Smooth muscle cell (in vitro differentiated cells): Measurements from ENCODE around the gene DPP6. TPM values are rescaled to one million over a fixed set of nuclear protein-coding genes. Genes with fewer than 3 reads are reported as not detected.

ENCODE experiments used
- DNase-seq: peaks from one replicate; lab custom pipeline; 2025; ENCODE audit not compliant: unreplicated experiment; lab: John Stamatoyannopoulos, UW
- H2AFZ ChIP-seq: fragments of 200-600 bp; sonication (generic); 2 replicates; pipeline ENCODE4 v1.6.0; 2016; ENCODE audit warnings: antibody characterized with exemption, low read depth, mild to moderate bottlenecking
- H3F3A ChIP-seq: fragments of 200-600 bp; sonication (generic); 2 replicates; pipeline ENCODE4 v1.6.0; 2017; ENCODE audit warnings: antibody characterized with exemption, low read depth
- H3K27ac ChIP-seq: fragments of 200-600 bp; sonication (generic); 2 replicates; pipeline ENCODE4 v1.5.1; 2016; ENCODE audit warnings: low read depth, mild to moderate bottlenecking
- H3K27me3 ChIP-seq: fragments of 200-600 bp; sonication (generic); 2 replicates; pipeline ENCODE4 v1.6.1; 2016; ENCODE audit warnings: low read depth, mild to moderate bottlenecking
- H3K36me3 ChIP-seq: fragments of 200-600 bp; sonication (generic); 2 replicates; pipeline ENCODE4 v1.5.1; 2016; ENCODE audit warnings: low read depth
- H3K4me1 ChIP-seq: fragments of 200-600 bp; sonication (generic); 2 replicates; pipeline ENCODE4 v1.5.1; 2016; ENCODE audit warnings: low read depth
- H3K4me2 ChIP-seq: fragments of 200-600 bp; sonication (generic); 2 replicates; pipeline ENCODE4 v1.6.0; 2016; ENCODE audit warnings: mild to moderate bottlenecking
- H3K4me3 ChIP-seq: fragments of 200-600 bp; sonication (generic); 2 replicates; pipeline ENCODE4 v1.5.1; 2016; ENCODE audit warnings: mild to moderate bottlenecking
- H3K79me2 ChIP-seq: fragments of 200-600 bp; sonication (generic); 2 replicates; pipeline ENCODE4 v1.6.0; 2016; ENCODE audit warnings: low read depth, mild to moderate bottlenecking
- H3K9ac ChIP-seq: fragments of 200-600 bp; sonication (generic); 2 replicates; pipeline ENCODE4 v1.6.0; 2016; ENCODE audit warnings: low read depth
- H3K9me3 ChIP-seq: fragments of 200-600 bp; sonication (generic); replicated peaks from 2 replicates; pipeline ENCODE4 v1.5.1; 2016; ENCODE audit warnings: low read depth
- H4K20me1 ChIP-seq: fragments of 200-600 bp; sonication (generic); 2 replicates; pipeline ENCODE4 v1.6.0; 2016; ENCODE audit warnings: low read depth
- CTCF ChIP-seq: fragments of 200-600 bp; sonication (generic); IDR thresholded peaks from 2 replicates; pipeline ENCODE4 v1.5.1; 2017; ENCODE audit warnings: borderline replicate concordance, mild to moderate bottlenecking, antibody characterized with exemption; ENCODE audit not compliant: insufficient read depth, poor library complexity, severe bottlenecking
- WGBS: methylation state at CpG from one replicate; pipeline ENCODE4 v1.1.7; 2016; ENCODE audit warnings: low lambda C conversion rate; 5-methylcytosine and 5-hydroxymethylcytosine counted together
- polyA plus RNA-seq: library from polyadenylated mRNA; unstranded; fragments of >200 nt; fragmentation: Nextera tagmentation; extraction: Ambion mirVana; gene quantifications from 2 replicates; pipeline ENCODE4 v1.2.1, GENCODE V29; 2016
- total RNA-seq: library from RNA; depleted of rRNA; stranded (reverse); fragments of >200 nt; gene quantifications from 2 replicates; pipeline ENCODE4 v1.2.3, GENCODE V29; 2014

Gene DPP6
- total and polyA plus RNA-seq, 2 experiments from 2014 or later = 0.72 TPM; not detected in 1

GRCh38 chr7:154769001-154769400, 716.8 kb downstream of the DPP6 start:
- no peak for DNase-seq

DNA sequence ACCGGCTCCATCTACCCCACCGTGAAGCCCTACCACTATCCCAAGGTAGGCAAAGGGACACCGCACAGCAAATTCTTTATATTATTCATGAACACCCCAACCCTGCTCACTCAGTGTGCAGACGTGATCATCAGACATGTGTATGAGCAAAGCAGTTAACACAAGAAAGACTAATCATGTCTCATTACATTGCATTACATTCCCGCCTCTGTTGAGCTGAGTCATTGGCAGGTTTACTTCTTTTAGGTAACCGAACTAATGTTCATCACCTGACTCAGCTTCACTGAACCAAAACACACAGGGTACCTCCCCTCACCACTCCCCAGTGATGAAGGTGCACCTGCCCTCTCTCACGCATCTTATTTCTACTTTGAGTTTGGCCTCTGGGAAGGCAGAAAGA, 717.3 kb downstream of the DPP6 start:
- Histone ChIP-seq H3K4me1 (peaks cover 8% of the 10 kb centered on the region), H3K27ac (no peak overlapping the region), H3K79me2 (no peaks in the 10 kb centered on the region), H3K4me3 (no peak overlapping the region), H4K20me1 (no peaks in the 10 kb centered on the region), H3K27me3 (peaks cover 4% of the 10 kb centered on the region), H3K4me2 (no peak overlapping the region), H3F3A (no peaks in the 10 kb centered on the region), H2AFZ (no peak overlapping the region), H3K36me3 (no peaks in the 10 kb centered on the region), H3K9ac (no peak overlapping the region), H3K9me3 (no peaks in the 10 kb centered on the region)
- WGBS = 91% methylated on average over 7 of the region's 7 CpGs
- DNase-seq = no peak
- TF ChIP-seq CTCF = no peak

More at GRCh38 chr7:154769001-154769400, 716.8 kb downstream of the DPP6 start:
- WGBS = 62% methylated on average over 4 of the region's 4 CpGs
- H3K27me3 ChIP-seq = peaks cover 4% of the 10 kb centered on the region
- H2AFZ ChIP-seq = no peak overlapping the region
- H3K4me2 ChIP-seq = no peak overlapping the region
- H3K9me3 ChIP-seq = no peaks in the 10 kb centered on the region
- no peak for TF ChIP-seq CTCF
- no peak overlapping the region for H3K4me3 ChIP-seq
- no peaks in the 10 kb centered on the region for H4K20me1 ChIP-seq
- no peaks in the 10 kb centered on the region for H3K79me2 ChIP-seq
- peaks cover 8% of the 10 kb centered on the region for H3K4me1 ChIP-seq
- H3K27ac ChIP-seq = no peak overlapping the region
- no peaks in the 10 kb centered on the region for H3F3A ChIP-seq
- no peaks in the 10 kb centered on the region for H3K36me3 ChIP-seq
- H3K9ac ChIP-seq = no peak overlapping the region

DNA sequence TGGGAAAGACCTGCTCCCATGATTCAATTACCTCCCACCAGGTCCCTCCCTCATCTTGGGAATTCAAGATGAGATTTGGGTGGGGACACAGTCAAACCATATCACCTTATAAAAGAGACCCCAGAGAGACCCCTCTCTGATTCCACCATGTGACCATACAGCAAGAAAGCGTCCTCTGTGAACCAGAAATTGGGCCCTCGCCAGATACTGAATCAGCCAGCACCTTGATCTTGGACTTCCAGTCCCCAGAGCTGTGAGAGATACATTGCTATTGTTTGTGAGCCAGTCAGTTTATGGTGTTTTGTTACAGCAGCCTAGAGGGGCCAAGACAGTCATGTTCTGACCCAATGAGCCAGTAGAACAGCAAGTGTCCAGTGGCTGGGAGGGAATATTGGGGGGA, 718.2 kb downstream of the DPP6 start:
- H2AFZ ChIP-seq = no peak overlapping the region
- no peak overlapping the region for H3K4me2 ChIP-seq
- 91% methylated on average over 2 of the region's 2 CpGs for WGBS
- no peak for TF ChIP-seq CTCF
- no peak overlapping the region for H3K4me3 ChIP-seq
- H3K27ac ChIP-seq = no peak overlapping the region
- H3K9ac ChIP-seq = no peak overlapping the region
- H3K27me3 ChIP-seq = peaks cover 4% of the 10 kb centered on the region
- H3K79me2 ChIP-seq = no peaks in the 10 kb centered on the region
- no peaks in the 10 kb centered on the region for H4K20me1 ChIP-seq
- H3K36me3 ChIP-seq = no peaks in the 10 kb centered on the region
- DNase-seq = no peak
- peaks cover 5% of the 10 kb centered on the region for H3K4me1 ChIP-seq
- no peaks in the 10 kb centered on the region for H3K9me3 ChIP-seq
- no peaks in the 10 kb centered on the region for H3F3A ChIP-seq

DNA sequence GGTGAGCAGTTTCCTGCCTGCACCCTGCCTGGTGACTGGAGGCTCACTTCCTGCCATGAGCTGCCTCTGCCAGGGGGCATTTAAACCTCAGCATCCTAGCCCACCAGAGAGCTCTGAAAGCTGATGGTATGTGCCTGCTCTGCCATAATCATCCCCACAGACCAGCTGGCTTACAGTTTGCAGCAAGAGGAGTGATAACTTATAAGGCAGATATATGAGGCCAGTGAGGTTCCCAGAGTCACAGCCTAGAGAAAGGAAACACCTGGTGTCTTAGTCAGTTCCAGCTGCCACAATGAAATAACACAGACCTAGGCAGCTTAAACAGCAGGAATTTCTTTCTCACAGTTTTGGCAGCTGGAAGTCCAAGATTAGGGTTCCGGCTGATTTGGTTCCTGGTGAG, 718.8 kb downstream of the DPP6 start:
- Histone ChIP-seq H3K79me2 (no peaks in the 10 kb centered on the region), H3K27ac (no peak overlapping the region), H2AFZ (no peak overlapping the region), H3F3A (no peaks in the 10 kb centered on the region), H3K4me2 (no peak overlapping the region), H3K4me1 (peaks cover 4% of the 10 kb centered on the region), H3K36me3 (no peaks in the 10 kb centered on the region), H4K20me1 (no peaks in the 10 kb centered on the region), H3K4me3 (no peak overlapping the region), H3K27me3 (no peaks in the 10 kb centered on the region), H3K9me3 (no peaks in the 10 kb centered on the region), H3K9ac (no peak overlapping the region)
- WGBS = 89% methylated on average over 1 of the region's 1 CpG
- no peak for TF ChIP-seq CTCF
- DNase-seq = no peak
